Transverse colon (tissue), 4 donors: ENCODE measurements around the gene TSN. TPM values are rescaled to one million over a fixed set of nuclear protein-coding genes. Genes with fewer than 3 reads are reported as not detected.

Source experiments
- DNase-seq: peaks from one replicate; pipeline ENCODE4 v3.0.0-alpha.2; 2019
- H3K27ac ChIP-seq, 4 donors: fragments of 200-600 bp; sonication (generic); 2 replicates each; pipeline ENCODE4 v1.5.1; 2016 to 2018; ENCODE audit warnings: inconsistent platforms in 4 of 4
- H3K27me3 ChIP-seq: fragments of 200-600 bp; sonication (generic); 2 replicates; pipeline ENCODE4 v1.5.1; 2017; ENCODE audit warnings: inconsistent platforms
- H3K36me3 ChIP-seq, 4 donors: fragments of 200-600 bp; sonication (generic); 2 replicates each; pipeline ENCODE4 v1.5.1; 2017 to 2019; ENCODE audit warnings: inconsistent platforms in 4 of 4
- H3K4me1 ChIP-seq, 4 donors: fragments of 200-600 bp; sonication (generic); 2 replicates each; pipeline ENCODE4 v1.5.1; 2017 to 2020; ENCODE audit warnings: inconsistent platforms in 4 of 4
- H3K4me3 ChIP-seq, 4 donors: fragments of 200-600 bp; sonication (generic); 1 replicate in 1 of 4; 2 replicates in 3 of 4; pipeline versions ENCODE4 v1.5.1 to v1.6.1; 2017 to 2019; ENCODE audit warnings: inconsistent platforms in 4 of 4
- H3K9me3 ChIP-seq, 2 donors: fragments of 200-600 bp; sonication (generic); 2 replicates each; pipeline ENCODE4 v1.5.1; 2017 to 2019; ENCODE audit warnings: inconsistent platforms in 2 of 2
- CTCF ChIP-seq, 5 experiments: fragments of 200-600 bp in 3 of 5; fragments of 450-650 bp in 2 of 5; sonication (generic) in 3 of 5; IDR thresholded peaks; 1 replicate in 2 of 5; 2 replicates in 3 of 5; pipeline ENCODE4 v1.5.1; 2016 to 2017; ENCODE audit warnings: antibody characterized with exemption in 5 of 5, inconsistent platforms in 3 of 5, mild to moderate bottlenecking in 2 of 5, moderate library complexity in 1 of 5
- EP300 ChIP-seq: sonication (generic); formaldehyde crosslinking; IDR thresholded peaks from one replicate; pipeline ENCODE4 v1.6.1; 2017; ENCODE audit warnings: antibody characterized with exemption, low read depth
- POLR2A ChIP-seq: fragments of 450-650 bp; IDR thresholded peaks from one replicate; pipeline ENCODE4 v1.6.1; 2016; ENCODE audit warnings: antibody characterized with exemption, mild to moderate bottlenecking, moderate library complexity
- POLR2AphosphoS5 ChIP-seq, 3 donors: sonication (generic); formaldehyde crosslinking; IDR thresholded peaks; one replicate each; pipeline ENCODE4 v1.6.1; 2016; ENCODE audit warnings: antibody characterized with exemption in 3 of 3
- WGBS, 2 donors: methylation state at CpG; one replicate each; pipeline ENCODE4 v1.1.5; 2018; ENCODE audit warnings: low coverage in 1 of 2; 5-methylcytosine and 5-hydroxymethylcytosine counted together
- in situ Hi-C, 4 donors: fragments of 200-750 bp; cut with MboI; loops; one replicate each; pipeline versions ENCODE4 v1.15.0 to v1.15.1; 2017; ENCODE audit warnings: low sequenced_read_pairs in 3 of 4, low pct_ligation_motif_present in 1 of 4, low pct_unique_long_range_greater_than_20kb in 1 of 4
- intact Hi-C: fragments of 100-400 bp; cut with DNase I; formaldehyde crosslinking; loops from one replicate; pipeline ENCODE4 v1.15.1; 2023; ENCODE audit warnings: low total_unique reads
- total RNA-seq, 4 donors: library from RNA; depleted of rRNA; stranded (reverse); fragments of >200 nt; gene quantifications; one replicate each; pipeline ENCODE4 v1.1.0, GENCODE V29; 2016

TSN gene
- total RNA-seq, 4 donors from 2014 or later = 8.2 to 33.5 (median 23.7) TPM

- Histone ChIP-seq H3K36me3 (no peaks in the 10 kb centered on the region), H3K9me3 (no peaks in the 10 kb centered on the region), H3K4me3 (no peak overlapping the region), H3K27me3 (peaks cover under 1% of the 10 kb centered on the region), H3K4me1 (peaks cover 0 to 5% (median 0%) of the 10 kb centered on the region in 4 donors), H3K27ac (no peak overlapping the region)
- TF ChIP-seq EP300 = no peak
- TF ChIP-seq POLR2AphosphoS5 (IDR thresholded peaks at IDR 0.05) = no peak
- TF ChIP-seq POLR2A = no peak
- no peak for TF ChIP-seq CTCF (IDR thresholded peaks at IDR 0.05)
- intact Hi-C loops (no loop called here), in situ Hi-C loops (no loop called here)
- 29 to 52% methylated on average over 1 of the region's 1 CpG for WGBS, 2 donors
- DNase-seq = no peak
Measured at GRCh38 chr2:121777699-121778058, 22.2 kb downstream of the TSN start.

- Histone ChIP-seq H3K27me3 (peaks cover 7% of the 10 kb centered on the region), H3K36me3 (no peaks in the 10 kb centered on the region), H3K9me3 (no peaks in the 10 kb centered on the region), H3K4me3 (no peak overlapping the region), H3K27ac (no peak overlapping the region), H3K4me1 (peaks cover 0 to 5% (median 0%) of the 10 kb centered on the region in 4 donors)
- DNase-seq = no peak
- in situ Hi-C loops = no loop called here
- intact Hi-C loops = no loop called here
- no peak for TF ChIP-seq CTCF (IDR thresholded peaks at IDR 0.05)
- no peak for TF ChIP-seq POLR2A
- TF ChIP-seq POLR2AphosphoS5 (IDR thresholded peaks at IDR 0.05) = no peak
- no peak for TF ChIP-seq EP300
- 15 to 53% methylated on average over 4 to 7 of the region's 7 CpGs for WGBS, 2 donors
Measured at GRCh38 chr2:121778741-121779487, 23.5 kb downstream of the TSN start.

- WGBS, 2 donors = 42% methylated on average over 2 of the region's 2 CpGs; no CpG with 5 or more reads in 1 of the 2 donors
Measured at GRCh38 chr2:121783180-121783579, 27.7 kb downstream of the TSN start.

GRCh38 chr2:121788685-121789084 lies 33.2 kb downstream of the TSN start:
- no peak for DNase-seq
- intact Hi-C loops = loop anchor here (5.0 kb wide), 1 partner anchor 1291 kb away; no protein-coding TSS in a partner anchor
- H3K4me1 ChIP-seq = no peaks in the 10 kb centered on the region
- in situ Hi-C loops = no loop called here
- WGBS, 2 donors = 95 to 100% methylated on average over 1 of the region's 1 CpG
- no peaks in the 10 kb centered on the region for H3K9me3 ChIP-seq
- H3K27ac ChIP-seq = no peak overlapping the region
- no peak overlapping the region for H3K4me3 ChIP-seq
- no peaks in the 10 kb centered on the region for H3K36me3 ChIP-seq
- TF ChIP-seq POLR2A (no peak), EP300 (no peak), POLR2AphosphoS5 (IDR thresholded peaks at IDR 0.05) (no peak), CTCF (IDR thresholded peaks at IDR 0.05) (no peak)
- peaks cover 2% of the 10 kb centered on the region for H3K27me3 ChIP-seq

More at GRCh38 chr2:121783180-121783579, 27.7 kb downstream of the TSN start:
- Histone ChIP-seq H3K4me3 (no peak overlapping the region), H3K36me3 (no peaks in the 10 kb centered on the region), H3K27me3 (peaks cover 7% of the 10 kb centered on the region), H3K4me1 (peaks cover 0 to 5% (median 0%) of the 10 kb centered on the region in 4 donors), H3K27ac (no peak overlapping the region), H3K9me3 (no peaks in the 10 kb centered on the region)
- no peak for DNase-seq
- TF ChIP-seq EP300 = no peak
- TF ChIP-seq POLR2A = no peak
- no peak for TF ChIP-seq CTCF (IDR thresholded peaks at IDR 0.05)
- TF ChIP-seq POLR2AphosphoS5 (IDR thresholded peaks at IDR 0.05) = no peak
- intact Hi-C loops = no loop called here
- in situ Hi-C loops = no loop called here
